Peyer's patch (tissue), 4 donors: Measurements from ENCODE around the gene CLINT1.

Source experiments
- CTCF ChIP-seq, 6 experiments: fragments of 450-650 bp in 4 of 6; fragments of 200-600 bp in 2 of 6; sonication (generic) in 1 of 6; IDR thresholded peaks; one replicate each; pipeline ENCODE4 v1.5.1; 2017 to 2019; ENCODE audit warnings: antibody characterized with exemption in 6 of 6, mild to moderate bottlenecking in 3 of 6, moderate library complexity in 1 of 6
- POLR2A ChIP-seq, 2 donors: fragments of 450-650 bp; IDR thresholded peaks; one replicate each; pipeline ENCODE4 v1.5.1; 2017; ENCODE audit warnings: antibody characterized with exemption in 2 of 2, mild to moderate bottlenecking in 2 of 2, moderate library complexity in 2 of 2

DNA sequence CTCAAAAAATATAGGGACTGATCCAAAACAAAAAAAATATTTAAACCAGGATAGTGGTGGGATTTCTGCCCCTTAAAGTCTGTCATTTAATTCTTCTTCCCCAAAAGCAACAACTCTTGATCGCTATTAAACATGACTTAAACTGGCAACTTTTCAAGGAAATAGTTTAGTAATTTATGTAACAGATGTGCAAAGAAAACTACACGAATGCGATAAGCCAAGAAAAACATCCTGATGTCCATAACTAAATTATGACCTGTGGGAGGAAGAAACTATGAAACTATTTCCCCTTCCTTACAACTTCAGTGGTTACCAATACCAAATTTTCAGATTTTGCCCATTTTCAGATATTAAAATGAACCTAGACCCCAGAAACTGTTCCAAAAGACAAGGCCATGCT, 31.5 kb downstream of the CLINT1 start:
- no peak for TF ChIP-seq CTCF (IDR thresholded peaks at IDR 0.05)
- no peak for TF ChIP-seq POLR2A (IDR thresholded peaks at IDR 0.05)
